PFSK-1 (cell line): ENCODE measurements around the gene MYO1C.

Source experiments
- FOXP2 ChIP-seq: optimal IDR thresholded peaks from 2 replicates; pipeline ENCODE3; 2011; ENCODE audit warnings: borderline replicate concordance, control low read depth, inconsistent platforms; ENCODE audit not compliant: insufficient read depth; ENCODE audit errors: extremely low read length, extremely low read depth
- POLR2AphosphoS5 ChIP-seq: IDR thresholded peaks from 2 replicates; pipeline ENCODE4 v1.6.1; 2012; ENCODE audit warnings: low read depth, mild to moderate bottlenecking, control low read depth, low read length, moderate library complexity
- REST ChIP-seq, 2 experiments: IDR thresholded peaks; 2 replicates each; pipeline versions ENCODE4 v1.6.1 to v1.8.0; 2011 to 2012; ENCODE audit warnings: low read depth in 2 of 2, low read length in 2 of 2, control low read depth in 1 of 2, inconsistent platforms in 1 of 2, mild to moderate bottlenecking in 1 of 2, moderate library complexity in 1 of 2; ENCODE audit not compliant: insufficient read depth in 1 of 2
- SIN3A ChIP-seq: IDR thresholded peaks from 2 replicates; pipeline ENCODE4 v1.6.1; 2012; ENCODE audit warnings: mild to moderate bottlenecking, low read length, moderate library complexity, borderline replicate concordance; ENCODE audit not compliant: insufficient read depth
- TAF1 ChIP-seq: IDR thresholded peaks from 2 replicates; pipeline ENCODE4 v1.6.1; 2012; ENCODE audit warnings: low read length, control low read depth, borderline replicate concordance; ENCODE audit not compliant: insufficient read depth

Gene MYO1C

GRCh38 chr17:1431631-1432104 is 60.8 kb downstream of the MYO1C start:
- TF ChIP-seq SIN3A (no peak), POLR2AphosphoS5 (no peak), REST (IDR thresholded peaks at IDR 0.05; ENCODE audit: insufficient read depth in 1 of 2, low read depth in 2 of 2, low read length in 2 of 2) (no peak), FOXP2 (no peak), TAF1 (no peak)

- 0 out of 2 replicates have a peak, but pooled peaks have one; percentile 15 for TF ChIP-seq POLR2AphosphoS5
- TF ChIP-seq TAF1: no peak
Measured at GRCh38 chr17:1423456-1424135, 68.9 kb downstream of the MYO1C start.

- TF ChIP-seq SIN3A: peak; percentile 72; the same call in 1 of the 2 replicates
- no peak for TF ChIP-seq REST (IDR thresholded peaks at IDR 0.05; ENCODE audit: insufficient read depth in 1 of 2, low read depth in 2 of 2, low read length in 2 of 2)
Measured at GRCh38 chr17:1422885-1423284, 69.6 kb downstream of the MYO1C start.

- no peak for TF ChIP-seq SIN3A
- TF ChIP-seq FOXP2: no peak
- TF ChIP-seq POLR2AphosphoS5: no peak
- TF ChIP-seq TAF1: no peak
- TF ChIP-seq REST (IDR thresholded peaks at IDR 0.05; ENCODE audit: insufficient read depth in 1 of 2, low read depth in 2 of 2, low read length in 2 of 2): no peak
Measured at GRCh38 chr17:1421470-1421869, 71.0 kb downstream of the MYO1C start.

- TF ChIP-seq POLR2AphosphoS5 (0 out of 2 replicates have a peak, but pooled peaks have one; percentile 24), FOXP2 (no peak)
Measured at GRCh38 chr17:1420981-1421380, 71.5 kb downstream of the MYO1C start.

GRCh38 chr17:1420163-1420562 is 72.3 kb downstream of the MYO1C start:
- TF ChIP-seq POLR2AphosphoS5 (no peak), FOXP2 (no peak), TAF1 (no peak), REST (IDR thresholded peaks at IDR 0.05; ENCODE audit: insufficient read depth in 1 of 2, low read depth in 2 of 2, low read length in 2 of 2) (no peak), SIN3A (no peak)
